Measurements from ENCODE around the gene NKD2. TPM values are rescaled to one million over a fixed set of nuclear protein-coding genes. Genes with fewer than 3 reads are reported as not detected.
A peak's percentile ranks its signal among the peaks of the same experiment; 100 is the strongest.

Gene NKD2
- total and polyA plus RNA-seq, 9 of the 15 experiments (the other 6 are each of a cell fraction or from before 2014, with no cell fraction given): 0.09 to 0.64 (median 0.27) TPM; not detected in 5

DNA sequence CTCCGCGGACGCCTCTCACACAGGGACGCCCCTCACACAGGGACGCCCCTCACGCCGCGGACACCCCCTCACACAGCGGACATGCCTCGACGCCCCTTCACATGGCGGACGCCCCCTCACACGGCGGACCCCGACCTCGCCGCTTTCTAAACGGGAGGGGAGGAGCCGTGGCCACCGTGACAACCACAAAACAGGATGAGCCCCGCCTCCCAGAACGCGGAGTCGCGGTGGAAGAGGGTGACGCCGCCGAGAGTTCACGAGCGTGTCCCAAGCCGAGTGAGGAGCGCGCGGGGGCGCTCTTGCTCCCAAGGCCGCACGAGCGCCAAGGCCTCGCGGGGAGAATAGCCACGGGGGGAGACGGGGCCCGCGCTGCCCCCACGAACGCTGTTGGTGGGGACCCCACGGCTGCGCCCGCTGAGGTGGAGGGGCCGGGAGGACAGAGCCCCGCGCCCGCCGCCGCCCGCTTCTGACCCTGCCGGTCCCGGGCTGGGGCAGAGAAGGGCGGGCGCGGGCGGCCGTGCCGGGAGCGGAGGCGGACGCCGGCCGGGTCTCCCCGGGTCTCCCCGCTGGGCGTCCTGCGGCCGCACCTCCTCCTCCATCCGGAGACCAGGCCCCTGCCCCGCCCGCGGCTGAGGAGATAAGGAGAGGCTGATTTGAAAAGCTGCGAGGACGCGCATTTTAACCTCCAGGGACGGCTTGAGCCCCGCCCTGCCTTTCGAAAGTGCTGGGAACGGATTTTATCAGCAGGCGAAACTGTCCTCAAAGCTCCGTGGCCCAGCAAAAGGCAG, 3.9 kb upstream of the NKD2 start (continued):
- peak; percentile 43; the same call in 1 of the 2 replicates for TF ChIP-seq REST (IDR thresholded peaks at IDR 0.05; ENCODE audit: borderline replicate concordance)
- TF ChIP-seq REST (CRISPR knock-in tag; IDR thresholded peaks at IDR 0.05; ENCODE audit: low read depth): no peak
- TF ChIP-seq TAF1 (IDR thresholded peaks at IDR 0.05; ENCODE audit: control insufficient read depth, extremely low read depth, insufficient read depth, low read length, severe bottlenecking): no peak
- TF ChIP-seq GATA2 (CRISPR knock-in tag; IDR thresholded peaks at IDR 0.05): peak; percentile 54; the same call in 1 of the 2 replicates
- TF ChIP-seq, protein P1, sequence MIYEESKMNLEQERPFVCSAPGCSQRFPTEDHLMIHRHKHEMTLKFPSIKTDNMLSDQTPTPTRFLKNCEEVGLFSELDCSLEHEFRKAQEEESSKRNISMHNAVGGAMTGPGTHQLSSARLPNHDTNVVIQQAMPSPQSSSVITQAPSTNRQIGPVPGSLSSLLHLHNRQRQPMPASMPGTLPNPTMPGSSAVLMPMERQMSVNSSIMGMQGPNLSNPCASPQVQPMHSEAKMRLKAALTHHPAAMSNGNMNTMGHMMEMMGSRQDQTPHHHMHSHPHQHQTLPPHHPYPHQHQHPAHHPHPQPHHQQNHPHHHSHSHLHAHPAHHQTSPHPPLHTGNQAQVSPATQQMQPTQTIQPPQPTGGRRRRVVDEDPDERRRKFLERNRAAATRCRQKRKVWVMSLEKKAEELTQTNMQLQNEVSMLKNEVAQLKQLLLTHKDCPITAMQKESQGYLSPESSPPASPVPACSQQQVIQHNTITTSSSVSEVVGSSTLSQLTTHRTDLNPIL (CRISPR knock-in tag; IDR thresholded peaks at IDR 0.05): no peak

Data from K562 (cell line).